Stimulated activated CD4-positive, alpha-beta T cell treated with anti-CD3 and anti-CD28 coated beads, Interleukin-12 subunit alpha, Interleukin-12 subunit beta, amount 100 ng/mL, for 48 hours (primary cell): Measurements from ENCODE around the gene CACNA1C.

Experiments used
- DNase-seq, 3 donors: peaks; one replicate each; pipeline ENCODE4 v3.0.0-alpha.2; 2020; ENCODE audit warnings: low read depth in 2 of 3, low spot score in 1 of 3

Gene CACNA1C

DNA sequence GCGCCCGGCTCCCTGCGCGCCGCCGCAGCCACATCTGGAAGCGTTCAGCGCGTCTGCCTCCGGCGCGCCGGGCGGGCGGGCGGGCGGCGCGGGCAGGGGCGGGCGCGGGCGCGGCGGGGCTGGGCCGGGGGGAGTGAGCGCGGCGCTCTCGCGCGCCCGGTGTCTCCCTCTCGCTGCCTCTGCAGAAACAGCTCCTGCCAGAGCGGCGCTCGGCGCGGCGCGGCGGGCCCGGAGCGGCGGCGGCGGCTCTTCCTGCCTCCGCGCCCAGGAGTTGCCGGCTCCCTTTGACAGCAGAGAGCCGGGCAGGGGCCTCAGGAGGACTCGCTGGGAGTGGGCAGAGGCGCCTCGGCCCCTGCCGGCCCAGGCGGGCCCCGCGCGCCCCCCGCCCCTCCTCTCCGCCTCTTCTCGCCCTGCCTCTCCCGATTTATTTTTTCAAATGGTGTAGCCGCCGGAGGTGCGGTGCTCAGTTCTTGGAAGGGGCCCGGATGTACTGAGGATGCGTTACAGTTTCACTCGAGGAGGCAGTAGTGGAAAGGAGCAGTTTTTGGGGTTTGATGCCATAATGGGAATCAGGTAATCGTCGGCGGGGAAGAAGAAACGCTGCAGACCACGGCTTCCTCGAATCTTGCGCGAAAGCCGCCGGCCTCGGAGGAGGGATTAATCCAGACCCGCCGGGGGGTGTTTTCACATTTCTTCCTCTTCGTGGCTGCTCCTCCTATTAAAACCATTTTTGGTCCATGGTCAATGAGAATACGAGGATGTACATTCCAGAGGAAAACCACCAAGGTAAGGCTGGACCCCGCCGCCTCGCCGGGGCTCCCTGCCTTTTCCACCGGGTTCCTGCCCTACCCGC lies at the start of gene CACNA1C:
Gene CACNA1C, plus strand, starts transcription at position 162 of the 853 bp plus-strand sequence. Its CDS starts 576 bp downstream, at position 738.
- DNase-seq: peak in 1 of 3 donors; percentile 15

DNA sequence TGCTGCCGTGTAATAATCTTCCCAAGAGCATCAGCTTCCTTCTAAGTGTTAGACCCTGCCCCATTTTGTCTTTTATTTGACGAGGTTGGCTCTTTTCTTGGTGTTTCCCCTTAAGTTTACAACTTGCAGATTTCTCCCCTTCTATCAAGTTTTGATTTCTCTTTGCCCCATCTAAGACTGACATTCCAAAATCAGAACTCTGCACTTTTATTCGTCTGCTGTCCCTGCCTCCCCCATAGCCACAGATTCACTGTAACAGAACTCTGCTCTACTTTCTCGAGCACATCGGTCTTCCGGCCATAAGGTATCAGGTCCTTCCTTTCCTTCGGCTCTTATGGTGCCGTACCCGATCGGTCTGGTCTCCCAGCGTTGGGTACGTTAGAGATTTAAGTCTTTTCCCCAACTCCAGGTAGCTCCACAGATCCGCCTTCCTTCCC lies 49.1 kb upstream of the CACNA1C start:
- DNase-seq: peak in 1 of 3 donors; percentile 5

DNA sequence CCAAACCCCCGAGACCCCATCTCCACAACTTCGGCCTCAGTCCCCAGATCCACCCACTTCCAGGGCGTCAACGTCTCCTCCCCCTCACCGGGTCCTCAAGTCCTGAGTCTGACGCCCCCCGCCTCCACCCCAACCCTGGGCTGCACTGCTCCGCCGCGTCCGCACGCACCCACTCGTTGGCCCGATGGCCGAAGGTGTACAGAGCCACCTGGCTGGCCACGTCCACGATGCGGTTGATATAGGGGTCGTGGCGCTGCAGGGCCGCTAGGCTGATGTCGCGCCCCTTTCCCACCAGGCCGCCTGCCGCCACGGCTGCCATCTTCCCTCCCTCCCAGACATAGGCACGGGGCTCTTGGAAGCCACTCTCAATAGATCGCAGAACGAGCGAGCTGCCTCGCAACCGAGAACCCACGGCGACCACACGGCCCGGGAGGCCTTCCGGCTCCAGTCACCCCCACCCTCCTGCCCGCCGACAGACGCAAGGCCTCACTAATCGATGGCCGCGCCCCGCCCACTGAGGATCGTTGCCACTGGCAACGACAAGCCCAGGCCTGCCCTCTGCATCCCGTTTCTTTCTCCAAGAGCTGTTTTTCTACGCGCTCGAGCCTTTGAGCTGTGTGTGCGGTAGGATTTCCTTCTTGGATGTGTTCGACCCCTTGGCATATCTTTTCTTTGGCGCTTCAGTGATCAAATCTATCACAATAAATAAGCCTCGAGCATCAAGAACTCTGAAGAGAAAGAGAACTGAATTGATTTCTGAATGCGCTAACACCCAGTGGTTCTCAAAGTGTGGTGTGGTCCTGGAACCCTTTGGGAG lies 48.5 kb upstream of the CACNA1C start, which contains the start of gene DCP1B:
Gene DCP1B, minus strand, starts transcription at position 345 of the 817 bp plus-strand sequence. Its CDS starts 26 bp downstream, at position 319.
- DNase-seq: peak; percentile 85 to 94 (median 92)

DNA sequence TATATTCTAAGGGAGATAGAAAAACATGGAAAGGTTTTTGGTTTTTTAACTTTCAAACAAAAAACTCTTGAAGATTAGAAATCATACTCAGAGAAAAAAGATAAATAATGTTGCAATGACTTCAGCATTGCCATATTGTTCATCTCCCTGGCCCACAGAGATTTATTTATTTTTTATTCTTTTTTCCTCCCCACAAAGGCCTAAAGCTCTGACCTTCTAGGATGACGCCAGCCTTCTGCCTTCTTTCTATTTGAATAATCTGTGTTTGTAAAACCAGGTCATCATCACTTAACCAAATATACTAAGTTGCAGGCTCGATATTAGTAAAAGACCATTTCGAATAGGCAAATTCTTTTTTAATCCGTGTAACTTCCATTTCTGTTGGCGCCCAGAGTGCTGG lies 44.1 kb upstream of the CACNA1C start:
- no peak for DNase-seq

DNA sequence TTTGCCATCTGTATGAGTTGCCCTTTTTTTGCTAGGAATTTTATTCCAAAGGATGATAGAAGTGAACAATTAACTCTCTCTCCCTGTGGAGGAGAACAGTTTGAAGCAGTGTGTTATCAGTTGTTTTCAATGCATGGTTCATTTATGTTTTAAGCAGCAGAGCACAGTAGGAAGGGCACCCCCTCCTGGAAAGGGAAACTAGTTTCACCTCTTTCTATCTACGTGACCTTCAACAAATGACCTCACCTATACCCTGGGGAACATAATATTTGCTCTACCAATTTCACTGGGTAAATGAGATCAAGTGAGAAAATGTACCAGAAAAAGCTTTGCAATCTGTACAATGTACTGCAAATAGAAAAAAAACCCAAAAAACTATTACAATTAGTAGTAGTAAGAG lies 43.2 kb upstream of the CACNA1C start:
- DNase-seq: no peak

DNA sequence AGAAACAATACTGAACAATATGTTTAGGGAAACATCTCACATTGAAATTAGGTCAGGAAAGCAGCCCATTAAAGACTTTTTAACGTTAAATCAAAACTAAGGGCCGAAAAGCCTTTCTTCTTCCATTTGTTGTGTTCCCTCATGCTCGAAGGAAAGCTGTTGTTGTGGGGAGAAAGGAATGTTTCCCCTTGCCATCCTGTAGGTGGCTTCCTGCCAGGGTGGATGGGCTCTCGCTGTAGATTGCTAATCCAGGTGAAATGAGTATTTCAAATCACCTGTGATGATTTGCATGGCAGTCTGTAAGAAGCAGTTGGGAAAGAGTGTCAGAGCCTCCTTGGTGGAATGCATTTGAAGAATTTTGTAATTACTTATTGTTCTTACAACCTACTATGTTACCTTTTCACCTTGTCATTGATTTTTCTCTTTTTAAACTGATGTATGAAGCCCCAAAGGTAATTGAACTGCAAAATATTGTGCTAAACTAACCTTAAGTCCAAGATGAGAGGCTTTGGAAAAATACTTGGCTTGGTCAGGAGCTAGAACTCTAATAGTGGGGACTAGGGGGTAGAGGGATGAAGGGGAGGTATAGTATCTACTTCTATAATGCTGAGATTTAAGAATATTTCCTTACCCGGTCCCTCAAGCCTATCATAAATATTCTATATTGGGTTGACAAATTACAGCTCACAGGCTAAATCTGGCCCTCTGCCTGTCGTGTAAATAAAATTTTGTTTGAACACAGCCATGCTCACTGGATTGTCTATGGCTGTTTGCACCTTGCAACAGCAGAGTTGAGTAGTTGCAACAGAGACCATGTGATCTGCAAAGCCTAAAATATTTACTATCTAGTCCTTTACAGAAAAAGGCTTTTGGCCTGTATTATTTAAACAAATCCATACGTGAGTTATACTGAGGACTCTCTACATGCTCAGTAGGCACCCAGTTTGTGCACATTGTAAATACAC lies 40.9 kb upstream of the CACNA1C start:
- DNase-seq: no peak

DNA sequence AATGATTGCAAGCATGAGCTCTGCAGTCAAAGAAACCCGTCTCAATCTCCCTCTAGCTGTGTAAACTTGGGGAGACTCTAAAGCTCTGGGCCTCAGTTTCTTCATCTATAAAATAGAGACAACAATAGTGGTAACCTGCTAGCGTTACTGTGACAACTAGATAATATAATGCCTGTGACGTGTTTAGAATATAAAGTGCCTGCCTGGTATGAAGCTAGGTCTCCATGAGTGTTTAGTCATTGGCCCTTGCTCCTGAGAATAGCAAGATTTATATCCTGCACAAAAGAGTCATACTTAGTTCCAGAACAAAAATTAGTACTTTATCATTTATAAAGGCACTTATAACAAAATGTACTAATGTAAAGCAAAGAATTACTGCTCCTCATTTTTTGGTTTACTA lies 39.7 kb upstream of the CACNA1C start:
- no peak for DNase-seq

DNA sequence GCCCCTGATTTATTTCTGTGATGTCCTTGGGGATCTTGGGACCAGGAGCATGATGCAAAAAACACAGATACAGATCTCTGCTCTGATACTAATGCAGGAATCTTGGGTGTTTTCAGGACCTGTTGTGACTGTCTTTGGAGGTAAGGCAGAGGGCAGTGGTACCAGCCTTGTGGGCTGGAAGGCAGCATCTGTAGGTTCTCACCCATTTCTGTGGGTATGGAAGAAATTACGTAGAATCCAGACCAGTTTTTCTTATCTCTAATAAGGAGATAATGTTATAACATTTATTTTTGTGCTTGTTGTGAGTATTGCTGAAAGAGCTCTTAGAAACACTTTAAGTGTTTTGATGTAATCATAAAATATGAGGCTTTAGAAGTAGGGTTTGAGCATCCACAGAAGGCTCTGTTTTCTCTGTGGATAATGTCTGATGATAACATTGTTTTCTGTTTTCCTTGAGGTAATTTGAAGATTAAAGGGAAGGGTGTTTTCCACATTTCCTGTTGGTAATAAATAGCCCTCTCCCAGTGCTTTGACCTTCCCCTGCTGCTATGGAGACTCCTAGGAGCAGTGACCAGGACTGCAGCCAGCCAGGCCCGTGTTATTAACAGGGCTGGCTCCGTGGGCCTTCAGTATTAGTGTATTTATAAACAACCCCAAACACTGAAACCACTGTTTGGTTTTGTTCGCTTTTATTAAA lies 39.1 kb upstream of the CACNA1C start:
- no peak for DNase-seq

DNA sequence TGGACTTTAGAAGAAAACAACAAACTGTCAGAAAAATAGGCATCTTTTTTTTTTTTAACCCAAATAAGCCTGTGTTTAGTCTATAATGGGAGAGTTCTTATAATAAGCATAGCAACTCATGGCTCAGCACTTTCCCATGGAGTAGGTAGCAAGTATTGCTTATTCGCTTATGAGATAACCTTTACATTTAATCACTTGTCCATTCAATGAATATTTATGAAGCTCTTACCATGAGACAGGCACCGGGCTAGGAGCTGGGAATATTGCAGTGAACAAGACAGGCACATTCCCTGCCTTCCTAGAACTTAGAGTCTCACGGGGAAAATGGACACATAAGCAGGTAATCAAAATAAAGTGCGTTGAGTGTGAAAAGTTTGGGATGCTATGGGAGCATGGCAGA lies 38.6 kb upstream of the CACNA1C start:
- DNase-seq: no peak

DNA sequence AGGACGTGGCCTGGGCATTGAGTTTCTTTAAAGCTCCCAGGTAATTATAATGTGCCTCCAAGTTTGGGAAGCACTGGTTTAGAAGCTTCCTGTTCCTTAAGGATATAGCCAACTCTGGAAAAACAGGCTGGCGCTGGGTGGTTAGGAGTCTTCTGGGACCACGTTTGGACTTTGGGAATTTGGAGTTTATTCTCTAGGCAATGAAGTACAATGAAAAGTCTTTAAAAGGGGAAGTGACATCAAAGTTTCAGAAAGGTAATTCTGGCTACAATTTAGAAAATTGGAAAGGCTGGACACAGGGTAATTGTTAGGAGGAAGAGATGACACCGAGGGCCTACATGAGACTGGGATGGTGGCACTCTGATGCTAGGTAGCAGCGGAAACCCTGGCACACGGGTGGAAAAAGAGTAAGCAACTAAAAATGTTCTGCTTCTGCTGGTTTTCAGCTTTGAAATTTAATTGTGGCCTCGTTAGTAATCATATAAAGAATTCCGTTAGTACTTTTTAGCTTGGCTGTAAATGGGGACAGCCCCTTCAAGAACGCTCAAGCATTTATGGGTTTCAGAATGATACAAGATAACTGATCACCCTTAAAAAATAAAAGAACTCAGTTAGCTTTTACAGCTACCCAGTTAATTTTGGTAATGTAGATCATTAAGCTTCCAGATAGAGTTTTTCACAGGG lies 35.8 kb upstream of the CACNA1C start:
- no peak for DNase-seq

DNA sequence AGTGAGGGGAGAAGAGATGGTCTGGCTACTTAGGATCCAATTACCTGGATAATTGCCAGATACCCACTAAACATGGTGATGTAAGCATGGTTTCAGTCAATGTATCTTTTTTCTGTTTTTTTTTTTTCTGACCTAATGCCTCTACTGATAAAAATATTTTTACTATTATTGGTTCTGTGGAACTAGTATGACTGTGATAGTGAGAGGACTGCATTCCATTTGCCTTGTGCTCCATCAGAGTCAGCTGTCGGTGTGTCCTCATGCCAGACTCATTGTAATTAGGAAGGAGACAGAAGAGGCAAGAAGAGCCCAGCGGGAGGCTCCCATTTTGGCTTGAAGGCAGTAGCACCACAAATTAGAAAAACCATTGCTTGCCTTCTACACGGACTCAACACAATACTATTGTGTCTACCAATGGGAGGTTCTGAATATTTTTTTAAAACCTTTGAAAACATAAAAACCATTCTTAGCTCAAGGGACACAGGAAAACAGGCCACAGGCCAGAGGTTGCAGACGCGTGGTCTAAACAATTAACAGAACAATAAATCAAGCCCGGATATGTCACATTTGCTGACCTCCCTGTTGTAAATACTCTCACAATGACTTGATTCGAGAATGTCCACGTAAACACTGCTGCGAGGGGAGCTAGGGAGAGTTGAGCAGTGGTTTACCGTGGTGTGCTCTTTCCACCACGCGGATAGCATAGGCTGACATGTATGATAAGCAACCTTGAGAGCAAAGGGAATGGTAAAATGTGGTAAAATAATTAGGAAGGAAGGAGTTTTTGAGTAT lies 35.0 kb upstream of the CACNA1C start:
- no peak for DNase-seq

DNA sequence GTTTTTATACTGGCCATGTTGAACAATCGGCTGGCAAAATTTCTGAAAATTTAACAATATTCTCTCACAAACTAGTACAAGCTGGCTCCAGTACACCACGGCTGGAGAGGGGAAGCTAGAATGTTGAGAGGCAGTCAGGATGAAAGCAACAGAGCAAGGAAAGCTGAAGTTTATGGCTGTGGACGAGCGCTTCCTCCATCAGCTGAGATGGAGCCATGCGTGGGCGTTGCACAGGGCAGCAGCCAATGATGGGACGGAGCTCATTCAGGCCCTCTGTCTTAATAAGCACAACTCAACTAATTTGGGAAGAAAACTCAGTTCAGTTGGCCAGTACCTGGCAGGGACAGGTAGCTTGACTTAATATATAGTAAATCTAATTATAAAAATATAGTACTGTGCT lies 34.4 kb upstream of the CACNA1C start:
- no peak for DNase-seq

DNA sequence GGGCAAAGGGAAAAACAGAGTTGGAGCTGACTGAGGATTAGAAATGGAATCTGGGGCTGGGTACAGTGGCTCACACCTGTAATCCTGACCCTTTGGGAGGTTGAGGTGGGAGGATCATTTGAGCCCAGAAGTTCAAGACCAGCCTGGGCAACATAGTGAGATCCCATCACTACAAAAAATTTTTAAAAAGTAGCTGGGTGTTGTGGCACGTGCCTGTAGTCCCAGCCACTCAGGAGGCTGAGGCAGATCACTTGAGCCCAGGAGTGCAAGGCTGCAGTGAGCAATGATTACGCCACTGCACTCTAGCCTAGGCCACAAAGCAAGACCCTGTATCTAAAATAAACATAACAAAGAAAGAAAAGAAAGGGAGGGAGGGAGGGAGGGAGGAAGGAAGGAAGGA lies 33.7 kb upstream of the CACNA1C start:
- DNase-seq: no peak

DNA sequence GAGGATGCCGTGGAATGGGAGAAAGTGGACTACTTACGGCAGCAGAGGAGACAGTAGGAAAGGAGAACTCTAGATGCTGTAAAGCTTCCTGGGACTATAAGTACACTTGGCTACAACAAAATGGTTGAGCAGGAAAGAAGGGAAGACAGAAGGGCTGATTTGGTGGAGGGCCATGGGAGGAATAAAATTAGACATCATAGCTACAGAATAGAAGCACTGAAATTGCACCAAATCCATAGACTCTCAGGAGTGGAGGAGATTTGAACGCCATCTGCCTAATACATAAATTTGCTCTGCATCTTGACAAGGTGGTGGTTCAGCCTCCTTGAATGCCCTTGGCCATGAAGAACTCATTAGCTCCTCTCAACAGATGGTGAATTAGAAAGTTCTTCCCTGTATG lies 32.3 kb upstream of the CACNA1C start:
- no peak for DNase-seq

DNA sequence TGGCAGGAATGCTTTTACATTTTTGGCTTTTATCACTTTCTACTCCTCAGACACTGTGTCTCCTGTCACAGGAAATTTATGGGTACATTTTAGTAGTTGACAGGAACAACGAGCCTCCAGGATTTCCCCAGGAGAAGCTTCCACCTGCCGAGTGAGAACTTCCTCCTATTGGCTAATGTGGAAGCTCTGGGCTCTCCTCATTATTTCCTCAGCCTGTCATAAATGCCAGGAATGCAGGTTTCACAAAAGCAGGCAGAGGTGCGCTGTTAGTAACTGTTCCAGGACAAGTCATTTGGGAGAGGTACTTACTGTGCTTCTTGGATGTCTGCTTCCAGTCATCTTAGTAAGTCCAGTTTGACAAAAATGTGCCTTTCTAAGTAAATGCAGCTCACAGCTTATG lies 29.4 kb upstream of the CACNA1C start:
- DNase-seq: no peak

DNA sequence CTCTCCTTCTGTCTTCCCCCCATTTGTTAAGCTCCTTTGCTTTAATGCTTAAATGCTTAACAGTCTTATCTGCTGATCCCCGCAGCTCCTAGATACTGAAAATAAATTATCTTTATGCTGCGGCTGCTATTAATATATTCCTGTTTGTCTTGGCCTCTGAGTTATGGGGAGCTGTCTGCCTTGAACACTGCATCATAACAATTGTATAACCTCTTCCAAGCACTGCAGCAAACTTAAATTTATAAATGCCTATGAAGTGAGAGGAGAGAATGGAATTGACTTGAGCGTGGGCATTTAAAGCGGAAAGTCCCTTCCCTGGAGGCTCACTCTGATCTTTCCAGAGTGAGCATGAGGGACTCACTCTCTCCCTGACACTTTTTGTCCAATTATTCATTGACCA lies 25.4 kb upstream of the CACNA1C start:
- no peak for DNase-seq

DNA sequence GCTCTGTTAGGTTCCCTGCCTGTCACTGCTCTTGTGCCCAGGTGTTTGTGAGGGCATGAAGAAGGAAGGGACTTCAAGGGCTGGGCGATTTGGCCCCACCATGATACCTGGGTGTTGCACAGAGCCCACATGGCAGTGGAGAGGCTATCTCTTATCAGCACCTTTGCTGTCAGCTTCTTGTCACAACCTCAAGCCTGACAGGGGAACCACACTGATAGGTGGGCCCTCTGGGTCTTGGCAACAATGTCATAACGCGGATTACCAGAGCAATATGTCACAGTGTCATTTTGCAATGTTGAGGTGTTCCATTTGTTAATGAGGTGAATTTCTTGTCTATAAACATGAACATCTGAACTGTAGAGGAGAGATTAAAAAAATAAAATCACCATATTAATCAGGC lies 22.9 kb upstream of the CACNA1C start:
- DNase-seq: no peak

DNA sequence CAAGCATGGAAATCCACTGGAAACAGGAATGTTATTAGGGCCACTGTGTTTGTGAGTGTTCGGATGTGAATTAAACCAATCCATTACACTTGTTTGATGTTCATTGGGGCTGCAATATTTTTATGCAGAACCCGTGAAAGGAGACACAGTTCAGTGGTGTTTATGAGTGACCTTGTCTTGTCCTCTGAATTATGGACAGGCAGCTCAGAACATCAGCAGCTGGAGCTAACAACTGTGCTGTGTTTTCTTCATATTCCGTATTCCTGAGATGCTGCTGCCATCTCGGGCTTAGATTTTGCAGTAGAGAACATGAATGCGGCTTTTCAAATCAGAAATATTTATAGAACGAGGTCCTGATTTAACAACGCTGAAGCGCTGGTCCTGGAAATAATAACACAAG lies 20.3 kb upstream of the CACNA1C start:
- DNase-seq: no peak
